Measurements from ENCODE around the gene PDE4D.

DNA sequence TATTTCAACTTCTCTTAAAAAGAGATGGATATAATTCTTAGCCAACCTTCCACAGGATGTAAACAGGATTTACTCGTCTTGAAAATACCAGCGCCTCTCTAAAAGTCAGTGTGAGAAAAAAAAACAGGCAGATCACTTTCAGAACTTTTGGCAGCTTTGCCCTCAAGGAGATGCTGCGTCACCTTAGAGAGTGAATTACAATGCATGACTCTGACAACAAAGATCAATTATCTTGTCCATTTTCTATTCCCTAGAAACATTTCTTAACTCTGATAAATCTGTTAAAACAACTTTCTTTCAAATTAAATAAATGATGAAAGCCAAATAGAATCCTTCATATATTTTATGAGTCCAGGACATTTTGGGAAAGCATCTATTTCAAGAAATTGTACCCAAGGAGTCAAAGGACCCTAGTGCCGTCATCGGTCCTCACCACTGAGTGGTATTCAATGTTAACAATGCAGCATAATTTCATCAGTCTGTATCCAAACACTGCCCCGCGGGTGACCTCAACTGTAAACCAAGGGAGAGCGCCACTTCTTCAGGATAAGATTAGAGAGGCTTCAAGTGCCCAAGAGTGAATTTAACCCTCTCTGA, 536.0 kb downstream of the PDE4D start:
- TF ChIP-seq, protein P1, sequence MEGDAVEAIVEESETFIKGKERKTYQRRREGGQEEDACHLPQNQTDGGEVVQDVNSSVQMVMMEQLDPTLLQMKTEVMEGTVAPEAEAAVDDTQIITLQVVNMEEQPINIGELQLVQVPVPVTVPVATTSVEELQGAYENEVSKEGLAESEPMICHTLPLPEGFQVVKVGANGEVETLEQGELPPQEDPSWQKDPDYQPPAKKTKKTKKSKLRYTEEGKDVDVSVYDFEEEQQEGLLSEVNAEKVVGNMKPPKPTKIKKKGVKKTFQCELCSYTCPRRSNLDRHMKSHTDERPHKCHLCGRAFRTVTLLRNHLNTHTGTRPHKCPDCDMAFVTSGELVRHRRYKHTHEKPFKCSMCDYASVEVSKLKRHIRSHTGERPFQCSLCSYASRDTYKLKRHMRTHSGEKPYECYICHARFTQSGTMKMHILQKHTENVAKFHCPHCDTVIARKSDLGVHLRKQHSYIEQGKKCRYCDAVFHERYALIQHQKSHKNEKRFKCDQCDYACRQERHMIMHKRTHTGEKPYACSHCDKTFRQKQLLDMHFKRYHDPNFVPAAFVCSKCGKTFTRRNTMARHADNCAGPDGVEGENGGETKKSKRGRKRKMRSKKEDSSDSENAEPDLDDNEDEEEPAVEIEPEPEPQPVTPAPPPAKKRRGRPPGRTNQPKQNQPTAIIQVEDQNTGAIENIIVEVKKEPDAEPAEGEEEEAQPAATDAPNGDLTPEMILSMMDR (IDR thresholded peaks at IDR 0.05) = no peak
- no peak for TF ChIP-seq POLR2A (IDR thresholded peaks at IDR 0.05)

Measured in heart left ventricle (tissue), 13 donors.